ENCODE data around the gene STAT5B. TPM values are rescaled to one million over a fixed set of nuclear protein-coding genes. Genes with fewer than 3 reads are reported as not detected.
A peak's percentile ranks its signal among the peaks of the same experiment; 100 is the strongest.

STAT5B gene
- total and polyA plus RNA-seq, 2 of the 13 experiments (the other 11 are each of a cell fraction or from before 2014, with no cell fraction given), result 21.0 to 42.8 TPM

- TF ChIP-seq MED8 (CRISPR knock-in tag; IDR thresholded peaks at IDR 0.05; ENCODE audit: insufficient replicate concordance), result no peak
- TF ChIP-seq MIER3 (CRISPR knock-in tag; IDR thresholded peaks at IDR 0.05; ENCODE audit: borderline replicate concordance), result no peak
- 0 out of 2 replicates have a peak, but pooled peaks have one; percentile 1 for TF ChIP-seq ZSCAN25 (CRISPR knock-in tag; IDR thresholded peaks at IDR 0.05)
- TF ChIP-seq ZNF501 (CRISPR knock-in tag; IDR thresholded peaks at IDR 0.05), result no peak
- no peak for TF ChIP-seq RFX3 (CRISPR knock-in tag; IDR thresholded peaks at IDR 0.05)
- TF ChIP-seq ZBTB43 (CRISPR knock-in tag; conservative IDR thresholded peaks at IDR 0.05), result no peak
- no peak for TF ChIP-seq DR1 (CRISPR knock-in tag; IDR thresholded peaks at IDR 0.05)
- TF ChIP-seq ZNF292 (CRISPR knock-in tag; IDR thresholded peaks at IDR 0.05; ENCODE audit: borderline replicate concordance, low read depth), result no peak
- no peak for TF ChIP-seq ZNF557 (CRISPR knock-in tag; IDR thresholded peaks at IDR 0.05)
- no peak for TF ChIP-seq NPAS2 (CRISPR knock-in tag; IDR thresholded peaks at IDR 0.05; ENCODE audit: borderline replicate concordance)
- no peak for TF ChIP-seq ZKSCAN1 (IDR thresholded peaks at IDR 0.05; ENCODE audit: low read length)
- TF ChIP-seq NR3C1 (CRISPR knock-in tag; IDR thresholded peaks at IDR 0.05), result no peak
- no peak for TF ChIP-seq MED1 (CRISPR knock-in tag; IDR thresholded peaks at IDR 0.05)
- no peak for TF ChIP-seq ZNF710 (CRISPR knock-in tag; IDR thresholded peaks at IDR 0.05; ENCODE audit: borderline replicate concordance)
- no peak for TF ChIP-seq ZNF318 (CRISPR knock-in tag; IDR thresholded peaks at IDR 0.05)
Observed at GRCh38 chr17:42180411-42180921, 95.7 kb downstream of the STAT5B start (continued).
